GM12878 (cell line): ENCODE data around the gene RALGPS2. TPM values are rescaled to one million over a fixed set of nuclear protein-coding genes. Genes with fewer than 3 reads are reported as not detected.

ENCODE experiments used
- ATAC-seq: fragments of 200-7000 bp; cut with Tn5 transposase; 3 replicates; pipeline ENCODE4 v1.9.1; 2020; ENCODE audit warnings: mild to moderate bottlenecking, moderate library complexity
- BruUV-seq: library from RNA; stranded (reverse); fragments of 400-500 nt; replicated peaks from 2 replicates; lab custom pipeline; 2021; lab: Mats Ljungman, UMichigan
- CTCF ChIA-PET: fragments of 300-600 bp; sonication (Branson Sonifier 250); formaldehyde crosslinking; extraction: SDS; loops from one replicate; lab custom pipeline; 2021; ENCODE audit warnings: inconsistent platforms; lab: Yijun Ruan, JAX
- POLR2A ChIA-PET: fragments of 350-600 bp; formaldehyde crosslinking; extraction: SDS; loops from one replicate; lab custom pipeline; 2021; ENCODE audit warnings: inconsistent platforms; lab: Charles Lee
- RAD21 ChIA-PET: fragments of 300-600 bp; sonication (Branson Sonifier 250); formaldehyde crosslinking; loops from one replicate; lab custom pipeline; 2023; ENCODE audit warnings: antibody characterized with exemption; ENCODE audit not compliant: unreplicated experiment; lab: Charles Lee
- SMC1A ChIA-PET: fragments of 300-600 bp; sonication (Branson Sonifier 250); formaldehyde crosslinking; loops from one replicate; lab custom pipeline; 2023; ENCODE audit not compliant: unreplicated experiment, uncharacterized antibody; lab: Charles Lee
- DNase-seq: peaks from one replicate; pipeline ENCODE4 v3.0.0-alpha.2; 2011; ENCODE audit warnings: low read depth, low spot score
- FAIRE-seq: peaks from 3 replicates; lab custom pipeline; 2011; peaks lifted over from hg19 to GRCh38; lab: Jason Lieb, UNC
- H2AFZ ChIP-seq: 2 replicates; pipeline ENCODE4 v1.6.0; 2011; ENCODE audit warnings: low read depth, low read length, control low read depth; ENCODE audit not compliant: control insufficient read depth
- H3K27ac ChIP-seq: 2 replicates; pipeline ENCODE4 v1.5.1; 2011; ENCODE audit warnings: control low read depth; ENCODE audit not compliant: control insufficient read depth, insufficient read depth
- H3K27me3 ChIP-seq, 2 experiments: replicated peaks in 1 of 2; 2 replicates each; pipeline versions ENCODE4 v1.6.0 to v1.6.1; 2011; ENCODE audit warnings: low read length in 1 of 2; ENCODE audit not compliant: control insufficient read depth in 2 of 2, insufficient read depth in 2 of 2
- H3K36me3 ChIP-seq, 2 experiments: 2 replicates each; pipeline ENCODE4 v1.5.1; 2011; ENCODE audit warnings: low read length in 1 of 2; ENCODE audit not compliant: control insufficient read depth in 2 of 2, insufficient read depth in 2 of 2
- H3K4me1 ChIP-seq: 2 replicates; pipeline ENCODE4 v1.6.1; 2011; ENCODE audit warnings: mild to moderate bottlenecking, low read length, moderate library complexity, mixed read lengths; ENCODE audit not compliant: control insufficient read depth, insufficient read depth
- H3K4me2 ChIP-seq: 2 replicates; pipeline ENCODE4 v1.6.0; 2011; ENCODE audit warnings: control low read depth; ENCODE audit not compliant: control insufficient read depth, insufficient read depth
- H3K4me3 ChIP-seq: fragments of 200-600 bp; sonication (generic); 2 replicates; pipeline ENCODE4 v1.5.1; 2016
- H3K79me2 ChIP-seq: 2 replicates; pipeline ENCODE4 v1.6.0; 2011; ENCODE audit warnings: low read length; ENCODE audit not compliant: control insufficient read depth, insufficient read depth
- H3K9ac ChIP-seq: 2 replicates; pipeline ENCODE4 v1.8.0; 2011; ENCODE audit warnings: low read length, control low read depth, mixed read lengths; ENCODE audit not compliant: control insufficient read depth, insufficient read depth
- H3K9me3 ChIP-seq: replicated peaks from 3 replicates; pipeline ENCODE4 v1.5.1; 2011; ENCODE audit warnings: mild to moderate bottlenecking, low read length; ENCODE audit not compliant: control insufficient read depth, insufficient read depth
- H4K20me1 ChIP-seq: 2 replicates; pipeline ENCODE4 v1.6.0; 2011; ENCODE audit not compliant: control insufficient read depth, insufficient read depth
- ASH2L ChIP-seq: fragments of 300-600, 200-600 bp; sonication (generic); IDR thresholded peaks from 2 replicates; pipeline ENCODE4 v1.6.1; 2017; ENCODE audit warnings: low read depth, mild to moderate bottlenecking, borderline replicate concordance
- BACH1 ChIP-seq: fragments of 450-650 bp; IDR thresholded peaks from 2 replicates; pipeline ENCODE4 v1.6.1; 2017; ENCODE audit warnings: mild to moderate bottlenecking, borderline replicate concordance
- BHLHE40 ChIP-seq, 2 experiments: fragments of 450-650 bp in 1 of 2; IDR thresholded peaks; 2 replicates each; pipeline ENCODE4 v1.6.1; 2011 to 2017; ENCODE audit warnings: low read depth in 2 of 2, borderline replicate concordance in 1 of 2, improper control_type of control experiment in 1 of 2, low read length in 1 of 2, mild to moderate bottlenecking in 1 of 2
- BRCA1 ChIP-seq: IDR thresholded peaks from 2 replicates; pipeline ENCODE4 v1.6.1; 2011; ENCODE audit warnings: low read depth, low read length, improper control_type of control experiment
- CEBPB ChIP-seq, 2 experiments: fragments of 150-350 bp in 1 of 2; IDR thresholded peaks; 2 replicates each; pipeline ENCODE4 v1.6.1; 2012 to 2014; ENCODE audit warnings: low read depth in 2 of 2, low read length in 2 of 2, borderline replicate concordance in 1 of 2, inconsistent platforms in 1 of 2
- NFIC ChIP-seq: IDR thresholded peaks from 2 replicates; pipeline ENCODE4 v1.6.1; 2012; ENCODE audit warnings: low read depth, mild to moderate bottlenecking, inconsistent platforms, low read length, moderate library complexity
- NFYB ChIP-seq: IDR thresholded peaks from 2 replicates; pipeline ENCODE4 v1.6.1; 2011; ENCODE audit warnings: low read depth, mild to moderate bottlenecking, low read length, improper control_type of control experiment, moderate library complexity; ENCODE audit not compliant: insufficient read depth
- NR2C1 ChIP-seq: fragments of 450-650 bp; IDR thresholded peaks from 2 replicates; pipeline ENCODE4 v1.6.1; 2017; ENCODE audit warnings: antibody characterized with exemption, mild to moderate bottlenecking, moderate library complexity
- NRF1 ChIP-seq: conservative IDR thresholded peaks from 2 replicates; pipeline ENCODE4 v1.6.1; 2011; ENCODE audit warnings: mild to moderate bottlenecking, low read depth, low read length, improper control_type of control experiment
- RAD21 ChIP-seq: IDR thresholded peaks from 2 replicates; pipeline ENCODE4 v1.6.1; 2011; ENCODE audit warnings: mild to moderate bottlenecking, low read depth, low read length, moderate library complexity; ENCODE audit not compliant: insufficient read depth
- RCOR1 ChIP-seq: conservative IDR thresholded peaks from 2 replicates; pipeline ENCODE4 v1.6.1; 2012; ENCODE audit warnings: low read depth, low read length, improper control_type of control experiment
- SREBF2 ChIP-seq: IDR thresholded peaks from 2 replicates; pipeline ENCODE4 v1.6.1; 2012; ENCODE audit warnings: mild to moderate bottlenecking, low read length
- YBX1 ChIP-seq: fragments of 450-650 bp; IDR thresholded peaks from 2 replicates; pipeline ENCODE4 v1.6.1; 2016; ENCODE audit warnings: antibody characterized with exemption
- ZNF207 ChIP-seq: fragments of 450-650 bp; IDR thresholded peaks from 2 replicates; pipeline ENCODE4 v1.6.1; 2014; ENCODE audit warnings: antibody characterized with exemption, mild to moderate bottlenecking, borderline replicate concordance
- WGBS: methylation state at CpG from one replicate; pipeline ENCODE4 v1.1.6; 2016; ENCODE audit warnings: low lambda C conversion rate; ENCODE audit not compliant: insufficient replicate concordance, insufficient coverage; ENCODE audit errors: missing lambda C conversion rate; 5-methylcytosine and 5-hydroxymethylcytosine counted together
- in situ Hi-C: fragments of 300-500 bp; cut with MboI; formaldehyde crosslinking; loops from 9 replicates; pipeline ENCODE4 v1.14.3; 2018; ENCODE audit warnings: mixed read lengths
- intact Hi-C: fragments of 100-400 bp; cut with micrococcal nuclease; formaldehyde crosslinking; loops from one replicate; pipeline ENCODE4 v1.14.2; 2022; ENCODE audit not compliant: unreplicated experiment
- polyA plus RNA-seq, 11 experiments: library from polyadenylated mRNA; depleted of rRNA in 4 of 11; unstranded in 6 of 11; stranded (reverse) in 5 of 11; fragments of >200 nt; fragmentation: Nextera tagmentation in 4 of 11; fragmentation: Illumina TruSeq in 1 of 11; extraction: Ambion mirVana in 4 of 11; extraction: Trizol in 1 of 11; gene quantifications; 1 replicate in 1 of 11; 2 replicates in 10 of 11; pipeline versions ENCODE4 v1.2.1 to v1.2.3, GENCODE V29; 2011 to 2016; ENCODE audit warnings: inconsistent platforms in 2 of 11, missing spikeins in 2 of 11, low read depth in 1 of 11
- total RNA-seq, 4 experiments: library from RNA; depleted of rRNA in 3 of 4; stranded (reverse); fragments of >200 nt in 3 of 4; fragmentation: Illumina TruSeq in 1 of 4; extraction: Trizol in 1 of 4; gene quantifications; 2 replicates each; pipeline versions ENCODE4 v1.2.1 to v1.2.3, GENCODE V29; 2013 to 2021
- TF ChIP-seq, protein P1 (sequence below): fragments of 450-650 bp; IDR thresholded peaks from 2 replicates; pipeline ENCODE4 v1.6.1; 2017; ENCODE audit warnings: mild to moderate bottlenecking
- TF ChIP-seq, protein P2 (sequence below): fragments of 150-350 bp; IDR thresholded peaks from 2 replicates; pipeline ENCODE4 v1.6.1; 2014; ENCODE audit warnings: mild to moderate bottlenecking, low read depth, low read length
- TF ChIP-seq, protein P3 (sequence below): fragments of 450-650 bp; IDR thresholded peaks from 2 replicates; pipeline ENCODE4 v1.6.1; 2017; ENCODE audit warnings: low read depth, mild to moderate bottlenecking, moderate library complexity
- TF ChIP-seq, protein P4 (sequence below): IDR thresholded peaks from 2 replicates; pipeline ENCODE4 v1.6.1; 2011; ENCODE audit warnings: mild to moderate bottlenecking, low read depth, low read length, moderate library complexity; ENCODE audit not compliant: insufficient replicate concordance

RALGPS2 gene
- total and polyA plus RNA-seq, 10 of the 15 experiments (the other 5 are each of a cell fraction or from before 2014, with no cell fraction given), result 0.08 to 3.7 (median 0.50) TPM

DNA sequence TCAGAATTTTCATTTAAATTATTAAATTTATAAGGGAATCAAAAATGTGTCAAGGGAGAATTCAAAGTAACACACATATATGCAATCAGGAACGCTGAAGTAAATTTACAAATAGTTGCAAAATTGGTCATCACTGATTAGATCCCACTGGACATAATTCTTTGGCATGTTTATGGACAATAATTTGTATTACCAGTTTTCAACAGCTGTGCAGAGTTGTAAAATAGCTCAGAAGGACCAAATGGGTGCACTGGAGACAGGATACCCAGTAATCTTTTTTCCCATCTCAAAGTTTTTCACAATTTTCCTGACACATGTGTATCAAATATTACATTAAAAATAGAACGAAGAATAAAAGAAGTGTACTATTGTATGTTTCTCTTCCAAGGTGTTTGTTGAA, 149.9 kb downstream of the RALGPS2 start:
- ATAC-seq (no peak), FAIRE-seq (no peak), DNase-seq (no peak)
- ChIA-PET SMC1A (interaction anchor here (1.3 kb wide), 1 partner anchor 18 kb away, joined by 3 read pairs; no protein-coding TSS in a partner anchor), CTCF (no interaction called here), POLR2A (no interaction called here), RAD21 (no interaction called here)
- Histone ChIP-seq H3K9ac (no peak overlapping the region), H4K20me1 (no peaks in the 10 kb centered on the region), H3K36me3 (no peaks in the 10 kb centered on the region), H3K79me2 (no peaks in the 10 kb centered on the region), H3K9me3 (no peaks in the 10 kb centered on the region), H3K27me3 (no peaks in the 10 kb centered on the region), H2AFZ (no peak overlapping the region), H3K27ac (no peak overlapping the region), H3K4me2 (no peak overlapping the region), H3K4me1 (no peaks in the 10 kb centered on the region), H3K4me3 (no peak overlapping the region)
- in situ Hi-C loops, result no loop called here
- TF ChIP-seq BRCA1, result no peak
- no peak for TF ChIP-seq NFIC
- TF ChIP-seq, protein P1, sequence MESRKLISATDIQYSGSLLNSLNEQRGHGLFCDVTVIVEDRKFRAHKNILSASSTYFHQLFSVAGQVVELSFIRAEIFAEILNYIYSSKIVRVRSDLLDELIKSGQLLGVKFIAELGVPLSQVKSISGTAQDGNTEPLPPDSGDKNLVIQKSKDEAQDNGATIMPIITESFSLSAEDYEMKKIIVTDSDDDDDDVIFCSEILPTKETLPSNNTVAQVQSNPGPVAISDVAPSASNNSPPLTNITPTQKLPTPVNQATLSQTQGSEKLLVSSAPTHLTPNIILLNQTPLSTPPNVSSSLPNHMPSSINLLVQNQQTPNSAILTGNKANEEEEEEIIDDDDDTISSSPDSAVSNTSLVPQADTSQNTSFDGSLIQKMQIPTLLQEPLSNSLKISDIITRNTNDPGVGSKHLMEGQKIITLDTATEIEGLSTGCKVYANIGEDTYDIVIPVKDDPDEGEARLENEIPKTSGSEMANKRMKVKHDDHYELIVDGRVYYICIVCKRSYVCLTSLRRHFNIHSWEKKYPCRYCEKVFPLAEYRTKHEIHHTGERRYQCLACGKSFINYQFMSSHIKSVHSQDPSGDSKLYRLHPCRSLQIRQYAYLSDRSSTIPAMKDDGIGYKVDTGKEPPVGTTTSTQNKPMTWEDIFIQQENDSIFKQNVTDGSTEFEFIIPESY, result no peak
- TF ChIP-seq RCOR1, result no peak
- TF ChIP-seq, protein P2, sequence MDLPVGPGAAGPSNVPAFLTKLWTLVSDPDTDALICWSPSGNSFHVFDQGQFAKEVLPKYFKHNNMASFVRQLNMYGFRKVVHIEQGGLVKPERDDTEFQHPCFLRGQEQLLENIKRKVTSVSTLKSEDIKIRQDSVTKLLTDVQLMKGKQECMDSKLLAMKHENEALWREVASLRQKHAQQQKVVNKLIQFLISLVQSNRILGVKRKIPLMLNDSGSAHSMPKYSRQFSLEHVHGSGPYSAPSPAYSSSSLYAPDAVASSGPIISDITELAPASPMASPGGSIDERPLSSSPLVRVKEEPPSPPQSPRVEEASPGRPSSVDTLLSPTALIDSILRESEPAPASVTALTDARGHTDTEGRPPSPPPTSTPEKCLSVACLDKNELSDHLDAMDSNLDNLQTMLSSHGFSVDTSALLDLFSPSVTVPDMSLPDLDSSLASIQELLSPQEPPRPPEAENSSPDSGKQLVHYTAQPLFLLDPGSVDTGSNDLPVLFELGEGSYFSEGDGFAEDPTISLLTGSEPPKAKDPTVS, result no peak
- TF ChIP-seq SREBF2, result no peak
- no peak for TF ChIP-seq CEBPB (IDR thresholded peaks at IDR 0.05; ENCODE audit: borderline replicate concordance in 1 of 2, low read depth in 2 of 2, low read length in 2 of 2)
- TF ChIP-seq, protein P3, sequence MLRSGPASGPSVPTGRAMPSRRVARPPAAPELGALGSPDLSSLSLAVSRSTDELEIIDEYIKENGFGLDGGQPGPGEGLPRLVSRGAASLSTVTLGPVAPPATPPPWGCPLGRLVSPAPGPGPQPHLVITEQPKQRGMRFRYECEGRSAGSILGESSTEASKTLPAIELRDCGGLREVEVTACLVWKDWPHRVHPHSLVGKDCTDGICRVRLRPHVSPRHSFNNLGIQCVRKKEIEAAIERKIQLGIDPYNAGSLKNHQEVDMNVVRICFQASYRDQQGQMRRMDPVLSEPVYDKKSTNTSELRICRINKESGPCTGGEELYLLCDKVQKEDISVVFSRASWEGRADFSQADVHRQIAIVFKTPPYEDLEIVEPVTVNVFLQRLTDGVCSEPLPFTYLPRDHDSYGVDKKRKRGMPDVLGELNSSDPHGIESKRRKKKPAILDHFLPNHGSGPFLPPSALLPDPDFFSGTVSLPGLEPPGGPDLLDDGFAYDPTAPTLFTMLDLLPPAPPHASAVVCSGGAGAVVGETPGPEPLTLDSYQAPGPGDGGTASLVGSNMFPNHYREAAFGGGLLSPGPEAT, result no peak
- TF ChIP-seq ZNF207, result no peak
- no peak for TF ChIP-seq YBX1
- TF ChIP-seq NR2C1, result no peak
- TF ChIP-seq, protein P4, sequence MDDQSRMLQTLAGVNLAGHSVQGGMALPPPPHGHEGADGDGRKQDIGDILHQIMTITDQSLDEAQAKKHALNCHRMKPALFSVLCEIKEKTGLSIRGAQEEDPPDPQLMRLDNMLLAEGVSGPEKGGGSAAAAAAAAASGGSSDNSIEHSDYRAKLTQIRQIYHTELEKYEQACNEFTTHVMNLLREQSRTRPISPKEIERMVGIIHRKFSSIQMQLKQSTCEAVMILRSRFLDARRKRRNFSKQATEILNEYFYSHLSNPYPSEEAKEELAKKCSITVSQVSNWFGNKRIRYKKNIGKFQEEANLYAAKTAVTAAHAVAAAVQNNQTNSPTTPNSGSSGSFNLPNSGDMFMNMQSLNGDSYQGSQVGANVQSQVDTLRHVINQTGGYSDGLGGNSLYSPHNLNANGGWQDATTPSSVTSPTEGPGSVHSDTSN, result no peak
- no peak for TF ChIP-seq ASH2L
- no peak for TF ChIP-seq NRF1
- TF ChIP-seq RAD21, result no peak
- TF ChIP-seq BHLHE40 (IDR thresholded peaks at IDR 0.05; ENCODE audit: borderline replicate concordance in 1 of 2, low read depth in 2 of 2, low read length in 1 of 2), result no peak
- TF ChIP-seq BACH1, result no peak
- no peak for TF ChIP-seq NFYB
- WGBS, result 64% methylated on average over 2 of the region's 2 CpGs
- no TSS peak for BruUV-seq
- intact Hi-C loops, result no loop called here
